Measurements from ENCODE around the gene STYXL2. TPM values are rescaled to one million over a fixed set of nuclear protein-coding genes. Genes with fewer than 3 reads are reported as not detected.

Gene STYXL2
- total and polyA plus RNA-seq, 4 donors: 0.69 to 1.2 (median 0.99) TPM

- H3K27me3 ChIP-seq (ENCODE audit: control insufficient read depth, insufficient read depth, low read length): no peaks in the 10 kb centered on the region
- H3K9me3 ChIP-seq (ENCODE audit: control insufficient read depth, insufficient read depth, low read length): no peaks in the 10 kb centered on the region
- no peaks in the 10 kb centered on the region for H3K4me1 ChIP-seq (ENCODE audit: control insufficient read depth, insufficient read depth, low read length)
- no peak for DNase-seq (ENCODE audit: low read depth in 4 of 6, low spot score in 6 of 6)
- no peak overlapping the region for H3K4me3 ChIP-seq (ENCODE audit: low read depth, low read length)
- H3K36me3 ChIP-seq (ENCODE audit: control insufficient read depth, insufficient read depth, low read length): no peaks in the 10 kb centered on the region
- H3K27ac ChIP-seq (ENCODE audit: low read depth, low read length): no peak overlapping the region
- 100% methylated on average over 1 of the region's 1 CpG for WGBS (ENCODE audit: insufficient coverage)
Measured at GRCh38 chr1:167138703-167139102, 44.8 kb downstream of the STYXL2 start.

- Histone ChIP-seq H3K27ac (ENCODE audit: low read depth, low read length) (no peak overlapping the region), H3K36me3 (ENCODE audit: control insufficient read depth, insufficient read depth, low read length) (no peaks in the 10 kb centered on the region), H3K4me1 (ENCODE audit: control insufficient read depth, insufficient read depth, low read length) (no peaks in the 10 kb centered on the region), H3K9me3 (ENCODE audit: control insufficient read depth, insufficient read depth, low read length) (no peaks in the 10 kb centered on the region), H3K27me3 (ENCODE audit: control insufficient read depth, insufficient read depth, low read length) (no peaks in the 10 kb centered on the region), H3K4me3 (ENCODE audit: low read depth, low read length) (no peak overlapping the region)
- DNase-seq (ENCODE audit: low read depth in 4 of 6, low spot score in 6 of 6): no peak
- WGBS (ENCODE audit: insufficient coverage): 100% methylated on average over 2 of the region's 3 CpGs
Measured at GRCh38 chr1:167141963-167142362, 48.1 kb downstream of the STYXL2 start.

Other genes with a start within 250 kb of the STYXL2 start
- 10 to 100 TPM; 21.3 to 29.5 TPM for gene TADA1, start 217.8 kb upstream of the STYXL2 start, total RNA-seq
- gene TADA1, start 217.8 kb upstream of the STYXL2 start, polyA plus RNA-seq (ENCODE audit: insufficient read length in 2 of 2): 10 to 100 TPM; 26.6 to 30.0 TPM
- 10 to 100 TPM; 18.8 to 27.6 TPM for gene ILDR2, start 118.5 kb upstream of the STYXL2 start, total RNA-seq
- 10 to 100 TPM; 16.3 to 22.2 TPM for gene ILDR2, start 118.5 kb upstream of the STYXL2 start, polyA plus RNA-seq (ENCODE audit: insufficient read length in 2 of 2)
- 1 to 10 TPM; 1.5 to 2.8 TPM for gene MAEL, start 104.8 kb upstream of the STYXL2 start, total RNA-seq
- 1 to 10 TPM; 2.9 to 3.5 TPM for gene MAEL, start 104.8 kb upstream of the STYXL2 start, polyA plus RNA-seq (ENCODE audit: insufficient read length in 2 of 2)
- under 1 TPM; 0.30 to 0.44 TPM for gene GPA33, start 3.7 kb upstream of the STYXL2 start, total RNA-seq
- gene GPA33, start 3.7 kb upstream of the STYXL2 start, polyA plus RNA-seq (ENCODE audit: insufficient read length in 2 of 2): under 1 TPM; 0.18 to 0.19 TPM
- 10 to 100 TPM; 14.2 to 28.8 TPM for gene POU2F1, start 126.8 kb downstream of the STYXL2 start, total RNA-seq
- 10 to 100 TPM; 17.2 to 17.4 TPM for gene POU2F1, start 126.8 kb downstream of the STYXL2 start, polyA plus RNA-seq (ENCODE audit: insufficient read length in 2 of 2)

All from spinal cord (tissue), 10 donors.